BLaER1 treated with 17β-estradiol and CSF1 and Interleukin-3, amounts not matched to agents 10 nM and 100 nM (cell line): Measurements from ENCODE around the gene LRRK1.
A peak's percentile ranks its signal among the peaks of the same experiment; 100 is the strongest.

Experiments
- H3K27ac ChIP-seq, 11 experiments: shearing (Covaris generic); formaldehyde crosslinking; 2 replicates each; pipeline ENCODE4 v1.8.1; 2022
- H3K27me3 ChIP-seq, 11 experiments: shearing (Covaris generic); formaldehyde crosslinking; 2 replicates each; pipeline ENCODE4 v1.8.1; 2022
- H3K36me3 ChIP-seq, 11 experiments: shearing (Covaris generic); formaldehyde crosslinking; 2 replicates each; pipeline ENCODE4 v1.8.1; 2022
- H3K4me1 ChIP-seq, 10 experiments: shearing (Covaris generic); formaldehyde crosslinking; 2 replicates each; pipeline ENCODE4 v1.8.1; 2022
- H3K4me2 ChIP-seq, 11 experiments: shearing (Covaris generic); formaldehyde crosslinking; 2 replicates each; pipeline ENCODE4 v1.8.1; 2022
- H3K4me3 ChIP-seq, 10 experiments: shearing (Covaris generic); formaldehyde crosslinking; 2 replicates each; pipeline ENCODE4 v1.8.1; 2022
- H3K9ac ChIP-seq, 11 experiments: shearing (Covaris generic); formaldehyde crosslinking; 2 replicates each; pipeline ENCODE4 v1.8.1; 2022
- H3K9me3 ChIP-seq, 11 experiments: shearing (Covaris generic); formaldehyde crosslinking; replicated peaks in 1 of 11; 2 replicates each; pipeline ENCODE4 v1.8.1; 2022
- H4K20me1 ChIP-seq, 11 experiments: shearing (Covaris generic); formaldehyde crosslinking; 2 replicates each; pipeline ENCODE4 v1.8.1; 2022
- Cebpa-rat ChIP-seq, 11 experiments: shearing (Covaris generic); IDR thresholded peaks; 2 replicates each; pipeline ENCODE4 v1.8.1; 2022

The LRRK1 gene

GRCh38 chr15:100980410-100981046, 61.4 kb downstream of the LRRK1 start:
- H3K4me2 ChIP-seq = peak overlapping the region in 5 of 11 experiments; percentile 14 to 38 (median 28); a peak in 7 of 22 replicates
- H3K9me3 ChIP-seq = peaks cover 0 to 8% (median 0%) of the 10 kb centered on the region in 11 experiments; a peak in 4 of 22 replicates
- no peaks in the 10 kb centered on the region for H3K27me3 ChIP-seq
- no peaks in the 10 kb centered on the region for H3K36me3 ChIP-seq
- peaks cover 0 to 11% (median 8%) of the 10 kb centered on the region in 10 experiments; a peak in 10 of 20 replicates for H3K4me1 ChIP-seq
- no peak overlapping the region for H3K27ac ChIP-seq
- no peak for TF ChIP-seq Cebpa-rat (IDR thresholded peaks at IDR 0.05)
- H4K20me1 ChIP-seq = no peaks in the 10 kb centered on the region
- no peak overlapping the region for H3K4me3 ChIP-seq
- H3K9ac ChIP-seq = no peak overlapping the region

GRCh38 chr15:100981086-100981485, 61.9 kb downstream of the LRRK1 start:
- H3K4me3 ChIP-seq = no peak overlapping the region
- no peaks in the 10 kb centered on the region for H4K20me1 ChIP-seq
- peak overlapping the region in 6 of 11 experiments; percentile 14 to 38 (median 24); a peak in 7 of 22 replicates for H3K4me2 ChIP-seq
- peaks cover 0 to 11% (median 8%) of the 10 kb centered on the region in 10 experiments; a peak in 10 of 20 replicates for H3K4me1 ChIP-seq
- peaks cover 0 to 8% (median 0%) of the 10 kb centered on the region in 11 experiments; a peak in 4 of 22 replicates for H3K9me3 ChIP-seq
- H3K27ac ChIP-seq = no peak overlapping the region
- H3K27me3 ChIP-seq = no peaks in the 10 kb centered on the region
- no peak for TF ChIP-seq Cebpa-rat (IDR thresholded peaks at IDR 0.05)
- H3K36me3 ChIP-seq = no peaks in the 10 kb centered on the region
- H3K9ac ChIP-seq = no peak overlapping the region

- H3K27ac ChIP-seq = no peak overlapping the region
- H3K4me2 ChIP-seq = no peak overlapping the region
- no peaks in the 10 kb centered on the region for H4K20me1 ChIP-seq
- H3K36me3 ChIP-seq = no peaks in the 10 kb centered on the region
- no peak overlapping the region for H3K4me3 ChIP-seq
- H3K4me1 ChIP-seq = peaks cover 0 to 11% (median 8%) of the 10 kb centered on the region in 10 experiments; a peak in 10 of 20 replicates
- TF ChIP-seq Cebpa-rat (IDR thresholded peaks at IDR 0.05) = no peak
- peaks cover 0 to 8% (median 0%) of the 10 kb centered on the region in 11 experiments; a peak in 3 of 22 replicates for H3K9me3 ChIP-seq
- no peaks in the 10 kb centered on the region for H3K27me3 ChIP-seq
- H3K9ac ChIP-seq = no peak overlapping the region
These were observed 64.1 kb downstream of the LRRK1 start for GRCh38 chr15:100983221-100983620.

- Histone ChIP-seq H3K4me2 (no peak overlapping the region), H4K20me1 (no peaks in the 10 kb centered on the region), H3K9ac (no peak overlapping the region), H3K4me1 (peaks cover 0 to 11% (median 8%) of the 10 kb centered on the region in 10 experiments; a peak in 10 of 20 replicates), H3K27me3 (no peaks in the 10 kb centered on the region), H3K27ac (no peak overlapping the region), H3K36me3 (no peaks in the 10 kb centered on the region), H3K4me3 (no peak overlapping the region), H3K9me3 (peaks cover 0 to 5% (median 0%) of the 10 kb centered on the region in 11 experiments; a peak in 2 of 22 replicates)
- no peak for TF ChIP-seq Cebpa-rat (IDR thresholded peaks at IDR 0.05)
These were observed 66.2 kb downstream of the LRRK1 start for GRCh38 chr15:100985401-100985800.

GRCh38 chr15:100986158-100986896, 67.2 kb downstream of the LRRK1 start:
- no peak overlapping the region for H3K4me3 ChIP-seq
- peaks cover 0 to 2% (median under 1%) of the 10 kb centered on the region in 10 experiments; a peak in 8 of 20 replicates for H3K4me1 ChIP-seq
- H3K27ac ChIP-seq = no peak overlapping the region
- no peaks in the 10 kb centered on the region for H3K36me3 ChIP-seq
- no peaks in the 10 kb centered on the region for H3K27me3 ChIP-seq
- no peak for TF ChIP-seq Cebpa-rat (IDR thresholded peaks at IDR 0.05)
- H3K4me2 ChIP-seq = no peak overlapping the region
- peaks cover 0 to 5% (median 0%) of the 10 kb centered on the region in 11 experiments; a peak in 2 of 22 replicates for H3K9me3 ChIP-seq
- H4K20me1 ChIP-seq = no peaks in the 10 kb centered on the region
- H3K9ac ChIP-seq = no peak overlapping the region

GRCh38 chr15:100987143-100987542, 68.0 kb downstream of the LRRK1 start:
- H3K4me3 ChIP-seq = no peak overlapping the region
- H3K4me1 ChIP-seq = no peaks in the 10 kb centered on the region
- TF ChIP-seq Cebpa-rat (IDR thresholded peaks at IDR 0.05) = no peak
- H4K20me1 ChIP-seq = no peaks in the 10 kb centered on the region
- peaks cover 0 to 5% (median 0%) of the 10 kb centered on the region in 11 experiments; a peak in 2 of 22 replicates for H3K9me3 ChIP-seq
- no peak overlapping the region for H3K4me2 ChIP-seq
- no peak overlapping the region for H3K9ac ChIP-seq
- H3K36me3 ChIP-seq = no peaks in the 10 kb centered on the region
- no peak overlapping the region for H3K27ac ChIP-seq
- H3K27me3 ChIP-seq = no peaks in the 10 kb centered on the region

- Histone ChIP-seq H3K36me3 (no peaks in the 10 kb centered on the region), H3K9ac (no peak overlapping the region), H3K4me1 (no peaks in the 10 kb centered on the region), H3K4me3 (no peak overlapping the region), H3K27ac (no peak overlapping the region), H3K9me3 (peaks cover 0 to 5% (median 0%) of the 10 kb centered on the region in 11 experiments; a peak in 2 of 22 replicates), H3K4me2 (no peak overlapping the region), H4K20me1 (no peaks in the 10 kb centered on the region), H3K27me3 (no peaks in the 10 kb centered on the region)
- no peak for TF ChIP-seq Cebpa-rat (IDR thresholded peaks at IDR 0.05)
These were observed 69.1 kb downstream of the LRRK1 start for GRCh38 chr15:100988297-100988696.

- Histone ChIP-seq H3K4me3 (no peak overlapping the region), H3K4me2 (no peak overlapping the region), H3K27ac (no peak overlapping the region), H3K4me1 (no peaks in the 10 kb centered on the region), H4K20me1 (no peaks in the 10 kb centered on the region), H3K9me3 (peaks cover 0 to 5% (median 0%) of the 10 kb centered on the region in 11 experiments; a peak in 2 of 22 replicates), H3K9ac (no peak overlapping the region), H3K27me3 (no peaks in the 10 kb centered on the region), H3K36me3 (no peaks in the 10 kb centered on the region)
- no peak for TF ChIP-seq Cebpa-rat (IDR thresholded peaks at IDR 0.05)
These were observed 69.7 kb downstream of the LRRK1 start for GRCh38 chr15:100988857-100989256.
